Osteoblast (primary cell): ENCODE measurements around the gene AKAP6. TPM values are rescaled to one million over a fixed set of nuclear protein-coding genes. Genes with fewer than 3 reads are reported as not detected.
A peak's percentile ranks its signal among the peaks of the same experiment; 100 is the strongest.
"Not testable (repeated sequence)": the region's sequence is repeated elsewhere in the genome, so short reads cannot be mapped to it uniquely, and the experiment has no call there.

Experiments used
- DNase-seq: peaks from one replicate; pipeline ENCODE4 v3.0.0; 2011; ENCODE audit warnings: low spot score, mixed read lengths; ENCODE audit not compliant: insufficient read length; ENCODE audit errors: missing footprints
- H2AFZ ChIP-seq: 2 replicates; pipeline ENCODE4 v1.6.0; 2011; ENCODE audit warnings: mild to moderate bottlenecking, low read length
- H3K27ac ChIP-seq: 2 replicates; pipeline ENCODE4 v1.5.1; 2011; ENCODE audit warnings: mild to moderate bottlenecking, low read depth, low read length, moderate library complexity
- H3K27me3 ChIP-seq: 2 replicates; pipeline ENCODE4 v1.6.0; 2012; ENCODE audit warnings: mild to moderate bottlenecking, control low read depth, inconsistent platforms, low read length, moderate library complexity; ENCODE audit not compliant: insufficient read depth
- H3K36me3 ChIP-seq: 2 replicates; pipeline ENCODE4 v1.5.1; 2011; ENCODE audit warnings: mild to moderate bottlenecking, low read length, control low read depth, moderate library complexity; ENCODE audit not compliant: insufficient read depth
- H3K4me1 ChIP-seq: 2 replicates; pipeline ENCODE4 v1.5.1; 2011; ENCODE audit warnings: mild to moderate bottlenecking, low read length, control low read depth, moderate library complexity; ENCODE audit not compliant: insufficient read depth
- H3K4me2 ChIP-seq: 2 replicates; pipeline ENCODE4 v1.6.0; 2011; ENCODE audit warnings: mild to moderate bottlenecking, low read length; ENCODE audit not compliant: insufficient read depth
- H3K4me3 ChIP-seq: fragments of 200-600 bp; sonication (generic); 3 replicates; pipeline ENCODE4 v1.5.1; 2012; ENCODE audit warnings: mild to moderate bottlenecking, low read length, inconsistent platforms; ENCODE audit not compliant: insufficient read depth
- H3K79me2 ChIP-seq: 2 replicates; pipeline ENCODE4 v1.6.0; 2012; ENCODE audit warnings: mild to moderate bottlenecking, low read length, control low read depth, inconsistent platforms; ENCODE audit not compliant: insufficient read depth
- H3K9me3 ChIP-seq: 2 replicates; pipeline ENCODE4 v1.5.1; 2011; ENCODE audit warnings: low read depth, low read length, control low read depth
- H4K20me1 ChIP-seq: 2 replicates; pipeline ENCODE4 v1.6.0; 2012; ENCODE audit warnings: mild to moderate bottlenecking, low read length, control low read depth; ENCODE audit not compliant: insufficient read depth
- CTCF ChIP-seq: IDR thresholded peaks from 2 replicates; pipeline ENCODE4 v1.5.1; 2011; ENCODE audit warnings: mild to moderate bottlenecking, low read depth, low read length, moderate library complexity; ENCODE audit errors: extremely low read depth
- total RNA-seq: library from RNA; depleted of rRNA; stranded (reverse); fragments of >200 nt; gene quantifications from 2 replicates; pipeline ENCODE4 v1.2.3, GENCODE V29; 2012

AKAP6 gene
- total RNA-seq, 1 donor, result 2.2 TPM

GRCh38 chr14:32382704-32383103 lies 53.6 kb downstream of the AKAP6 start:
- H3K27me3 ChIP-seq, result no peaks in the 10 kb centered on the region
- H3K9me3 ChIP-seq, result no peaks in the 10 kb centered on the region
- H3K36me3 ChIP-seq, result no peaks in the 10 kb centered on the region
- no peaks in the 10 kb centered on the region for H4K20me1 ChIP-seq
- DNase-seq, result no peak
- H3K27ac ChIP-seq, result no peak overlapping the region
- H3K4me2 ChIP-seq, result no peak overlapping the region
- H3K4me1 ChIP-seq, result no peaks in the 10 kb centered on the region
- H3K79me2 ChIP-seq, result no peaks in the 10 kb centered on the region
- TF ChIP-seq CTCF, result peak; percentile 59
- no peak overlapping the region for H3K4me3 ChIP-seq
- no peak overlapping the region for H2AFZ ChIP-seq

GRCh38 chr14:32383364-32384009 lies 54.4 kb downstream of the AKAP6 start:
- TF ChIP-seq CTCF, result no peak
- no peaks in the 10 kb centered on the region for H4K20me1 ChIP-seq

GRCh38 chr14:32384464-32384863 lies 55.4 kb downstream of the AKAP6 start:
- H4K20me1 ChIP-seq, result no peaks in the 10 kb centered on the region
- H3K27me3 ChIP-seq, result peaks cover 3% of the 10 kb centered on the region
- no peak overlapping the region for H2AFZ ChIP-seq
- H3K9me3 ChIP-seq, result no peaks in the 10 kb centered on the region
- no peaks in the 10 kb centered on the region for H3K4me1 ChIP-seq
- H3K79me2 ChIP-seq, result no peaks in the 10 kb centered on the region
- no peak for TF ChIP-seq CTCF
- H3K4me3 ChIP-seq, result no peak overlapping the region
- H3K27ac ChIP-seq, result no peak overlapping the region
- DNase-seq, result no peak
- no peak overlapping the region for H3K4me2 ChIP-seq
- H3K36me3 ChIP-seq, result no peaks in the 10 kb centered on the region

More at GRCh38 chr14:32383364-32384009, 54.4 kb downstream of the AKAP6 start:
- H3K79me2 ChIP-seq, result no peaks in the 10 kb centered on the region
- DNase-seq, result no peak
- H3K36me3 ChIP-seq, result no peaks in the 10 kb centered on the region
- H3K27me3 ChIP-seq, result no peaks in the 10 kb centered on the region
- H3K27ac ChIP-seq, result no peak overlapping the region
- peak overlapping the region; percentile 21 for H2AFZ ChIP-seq
- no peak overlapping the region for H3K4me3 ChIP-seq
- no peaks in the 10 kb centered on the region for H3K4me1 ChIP-seq
- no peak overlapping the region for H3K4me2 ChIP-seq
- no peaks in the 10 kb centered on the region for H3K9me3 ChIP-seq

DNA sequence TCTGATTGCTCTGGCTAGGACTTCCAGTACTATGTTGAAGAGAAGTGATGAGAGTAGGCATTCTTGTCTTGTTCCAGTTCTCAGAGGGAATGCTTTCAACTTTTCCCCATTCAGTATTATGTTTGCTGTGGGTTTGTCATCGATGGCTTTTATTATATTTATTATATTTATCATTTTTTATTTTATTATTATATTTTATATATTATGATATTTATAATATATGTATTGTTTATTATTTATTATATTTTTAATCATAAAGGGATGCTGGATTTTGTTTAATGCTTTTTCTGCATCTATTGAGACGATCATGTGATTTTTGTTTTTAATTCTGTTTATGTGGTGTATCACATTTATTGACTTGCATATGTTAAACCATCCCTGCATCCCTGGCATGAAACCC lies 58.2 kb downstream of the AKAP6 start:
- H3K4me3 ChIP-seq, H3K4me2 ChIP-seq, H3K4me1 ChIP-seq, H3K9me3 ChIP-seq, H2AFZ ChIP-seq, H4K20me1 ChIP-seq, H3K36me3 ChIP-seq, H3K79me2 ChIP-seq, DNase-seq, H3K27ac ChIP-seq: not testable (repeated sequence)
- H3K27me3 ChIP-seq, result peaks cover 22% of the 10 kb centered on the region
